SK-N-SH (cell line): ENCODE results near the gene USP12.

ENCODE experiments used
- TF ChIP-seq, protein P1 (sequence below): IDR thresholded peaks from 2 replicates; pipeline ENCODE4 v1.6.1; 2012; ENCODE audit warnings: mild to moderate bottlenecking, low read depth, low read length, moderate library complexity
- TF ChIP-seq, protein P2 (sequence below): fragments of 200-600 bp; sonication (generic); IDR thresholded peaks from 2 replicates; pipeline ENCODE4 v1.6.1; 2017; ENCODE audit warnings: antibody characterized with exemption, mild to moderate bottlenecking, moderate library complexity

DNA sequence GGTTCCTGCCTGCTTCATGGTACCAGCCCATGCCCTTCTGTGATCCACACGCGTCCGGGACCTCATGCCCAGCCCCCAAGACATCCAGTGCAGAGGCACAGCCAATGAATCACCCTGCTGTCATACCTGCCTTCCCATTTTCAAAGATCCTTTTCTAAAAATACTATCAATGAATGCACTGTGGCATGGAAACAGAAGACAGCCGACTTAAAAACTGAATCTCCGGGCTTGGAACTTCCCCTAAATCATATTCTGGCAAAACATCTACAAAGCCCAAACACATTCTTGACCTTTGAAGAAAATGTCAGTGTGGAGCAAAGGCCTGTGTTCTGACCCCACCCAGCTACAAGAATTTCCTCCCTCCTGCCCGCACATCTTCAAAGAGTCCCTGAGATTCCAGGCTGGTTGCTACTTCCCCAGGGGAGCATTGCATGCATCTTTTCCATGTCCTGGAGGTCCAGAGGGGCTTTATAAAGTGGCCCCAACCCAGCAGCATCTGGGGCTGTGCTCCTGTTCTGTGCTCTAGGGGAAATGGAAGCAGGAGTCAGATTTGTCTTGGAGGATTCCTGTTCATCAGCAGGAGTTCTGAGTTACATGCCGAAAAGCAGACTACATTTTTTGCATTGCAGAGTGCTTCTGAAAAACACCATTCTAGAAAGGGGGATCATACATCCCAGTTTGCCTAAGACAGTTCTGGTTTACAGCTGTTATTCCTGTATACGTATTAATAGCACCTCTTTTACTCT is 135.2 kb downstream of the USP12 start:
- TF ChIP-seq, protein P1, sequence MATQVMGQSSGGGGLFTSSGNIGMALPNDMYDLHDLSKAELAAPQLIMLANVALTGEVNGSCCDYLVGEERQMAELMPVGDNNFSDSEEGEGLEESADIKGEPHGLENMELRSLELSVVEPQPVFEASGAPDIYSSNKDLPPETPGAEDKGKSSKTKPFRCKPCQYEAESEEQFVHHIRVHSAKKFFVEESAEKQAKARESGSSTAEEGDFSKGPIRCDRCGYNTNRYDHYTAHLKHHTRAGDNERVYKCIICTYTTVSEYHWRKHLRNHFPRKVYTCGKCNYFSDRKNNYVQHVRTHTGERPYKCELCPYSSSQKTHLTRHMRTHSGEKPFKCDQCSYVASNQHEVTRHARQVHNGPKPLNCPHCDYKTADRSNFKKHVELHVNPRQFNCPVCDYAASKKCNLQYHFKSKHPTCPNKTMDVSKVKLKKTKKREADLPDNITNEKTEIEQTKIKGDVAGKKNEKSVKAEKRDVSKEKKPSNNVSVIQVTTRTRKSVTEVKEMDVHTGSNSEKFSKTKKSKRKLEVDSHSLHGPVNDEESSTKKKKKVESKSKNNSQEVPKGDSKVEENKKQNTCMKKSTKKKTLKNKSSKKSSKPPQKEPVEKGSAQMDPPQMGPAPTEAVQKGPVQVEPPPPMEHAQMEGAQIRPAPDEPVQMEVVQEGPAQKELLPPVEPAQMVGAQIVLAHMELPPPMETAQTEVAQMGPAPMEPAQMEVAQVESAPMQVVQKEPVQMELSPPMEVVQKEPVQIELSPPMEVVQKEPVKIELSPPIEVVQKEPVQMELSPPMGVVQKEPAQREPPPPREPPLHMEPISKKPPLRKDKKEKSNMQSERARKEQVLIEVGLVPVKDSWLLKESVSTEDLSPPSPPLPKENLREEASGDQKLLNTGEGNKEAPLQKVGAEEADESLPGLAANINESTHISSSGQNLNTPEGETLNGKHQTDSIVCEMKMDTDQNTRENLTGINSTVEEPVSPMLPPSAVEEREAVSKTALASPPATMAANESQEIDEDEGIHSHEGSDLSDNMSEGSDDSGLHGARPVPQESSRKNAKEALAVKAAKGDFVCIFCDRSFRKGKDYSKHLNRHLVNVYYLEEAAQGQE, result no peak
- TF ChIP-seq, protein P2, sequence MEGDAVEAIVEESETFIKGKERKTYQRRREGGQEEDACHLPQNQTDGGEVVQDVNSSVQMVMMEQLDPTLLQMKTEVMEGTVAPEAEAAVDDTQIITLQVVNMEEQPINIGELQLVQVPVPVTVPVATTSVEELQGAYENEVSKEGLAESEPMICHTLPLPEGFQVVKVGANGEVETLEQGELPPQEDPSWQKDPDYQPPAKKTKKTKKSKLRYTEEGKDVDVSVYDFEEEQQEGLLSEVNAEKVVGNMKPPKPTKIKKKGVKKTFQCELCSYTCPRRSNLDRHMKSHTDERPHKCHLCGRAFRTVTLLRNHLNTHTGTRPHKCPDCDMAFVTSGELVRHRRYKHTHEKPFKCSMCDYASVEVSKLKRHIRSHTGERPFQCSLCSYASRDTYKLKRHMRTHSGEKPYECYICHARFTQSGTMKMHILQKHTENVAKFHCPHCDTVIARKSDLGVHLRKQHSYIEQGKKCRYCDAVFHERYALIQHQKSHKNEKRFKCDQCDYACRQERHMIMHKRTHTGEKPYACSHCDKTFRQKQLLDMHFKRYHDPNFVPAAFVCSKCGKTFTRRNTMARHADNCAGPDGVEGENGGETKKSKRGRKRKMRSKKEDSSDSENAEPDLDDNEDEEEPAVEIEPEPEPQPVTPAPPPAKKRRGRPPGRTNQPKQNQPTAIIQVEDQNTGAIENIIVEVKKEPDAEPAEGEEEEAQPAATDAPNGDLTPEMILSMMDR, result no peak
